A549 (cell line): ENCODE results near the gene DLG2. TPM values are rescaled to one million over a fixed set of nuclear protein-coding genes. Genes with fewer than 3 reads are reported as not detected.

ENCODE experiments used
- ATAC-seq, 2 experiments: fragments of 200-7000 bp in 1 of 2; fragments of >200 bp in 1 of 2; cut with Nextera tagmentation in 1 of 2; cut with Tn5 transposase in 1 of 2; 3 replicates each; pipeline versions ENCODE4 v1.8.0 to v1.9.1; 2018 to 2020; ENCODE audit warnings: mild to moderate bottlenecking in 1 of 2, moderate library complexity in 1 of 2
- CTCF ChIA-PET: fragments of 300-600 bp; sonication (Branson Sonifier 250); formaldehyde crosslinking; extraction: SDS; loops from one replicate; lab custom pipeline; 2021; ENCODE audit warnings: antibody characterized with exemption, inconsistent platforms; lab: Yijun Ruan, JAX
- POLR2A ChIA-PET: fragments of 350-600 bp; formaldehyde crosslinking; extraction: SDS; loops from one replicate; lab custom pipeline; 2021; ENCODE audit warnings: antibody characterized with exemption, inconsistent platforms; lab: Yijun Ruan, JAX
- DNase-seq, 2 experiments: peaks; one replicate each; pipeline versions ENCODE4 v3.0.0 to v3.0.0-alpha.2; 2011 to 2016; ENCODE audit warnings: low read depth in 1 of 2, low spot score in 1 of 2
- FAIRE-seq: peaks from 2 replicates; lab custom pipeline; 2011; peaks lifted over from hg19 to GRCh38; lab: Jason Lieb, UNC
- H3K27ac ChIP-seq, 2 experiments: fragments of >200 bp; sonication (Bioruptor Twin); formaldehyde crosslinking; 3 replicates each; pipeline ENCODE4 v1.5.1; 2016 to 2017
- H3K4me1 ChIP-seq: fragments of >200 bp; sonication (Bioruptor Twin); formaldehyde crosslinking; 3 replicates; pipeline ENCODE4 v1.6.1; 2016
- H3K4me2 ChIP-seq: fragments of >200 bp; sonication (Bioruptor Twin); formaldehyde crosslinking; 3 replicates; pipeline ENCODE4 v1.6.1; 2016
- H3K4me3 ChIP-seq: fragments of >200 bp; sonication (Bioruptor Twin); formaldehyde crosslinking; 3 replicates; pipeline ENCODE4 v1.5.1; 2016
- H3K9me3 ChIP-seq: fragments of >200 bp; sonication (Bioruptor Twin); formaldehyde crosslinking; 3 replicates; pipeline ENCODE4 v1.6.1; 2016
- BHLHE40 ChIP-seq: IDR thresholded peaks from 2 replicates; pipeline ENCODE4 v1.6.1; 2012; ENCODE audit warnings: low read depth, low read length, inconsistent platforms
- CBX8 ChIP-seq: fragments of 200-600 bp; sonication (generic); IDR thresholded peaks from 2 replicates; pipeline ENCODE4 v1.6.1; 2016
- CEBPB ChIP-seq, 2 experiments: fragments of >200 bp in 1 of 2; sonication (Bioruptor Twin) in 1 of 2; formaldehyde crosslinking in 1 of 2; IDR thresholded peaks; 2 replicates each; pipeline ENCODE4 v1.6.1; 2012 to 2016
- CHD2 ChIP-seq: fragments of 150-350 bp; IDR thresholded peaks from 2 replicates; pipeline ENCODE4 v1.6.1; 2014; ENCODE audit warnings: low read length; ENCODE audit not compliant: partially characterized antibody
- CHD4 ChIP-seq: fragments of 200-600 bp; sonication (generic); IDR thresholded peaks from 2 replicates; pipeline ENCODE4 v1.6.1; 2016; ENCODE audit warnings: antibody characterized with exemption, mild to moderate bottlenecking, borderline replicate concordance
- EP300 ChIP-seq, 2 experiments: fragments of >200 bp; sonication (Bioruptor Twin); formaldehyde crosslinking; IDR thresholded peaks; 2 replicates in 1 of 2; 3 replicates in 1 of 2; pipeline ENCODE4 v1.6.1; 2016 to 2017
- GATA3 ChIP-seq: IDR thresholded peaks from 2 replicates; pipeline ENCODE4 v1.6.1; 2012; ENCODE audit warnings: borderline replicate concordance
- JUN ChIP-seq, 2 experiments: fragments of >200 bp; sonication (Bioruptor Twin); formaldehyde crosslinking; IDR thresholded peaks; 2 replicates in 1 of 2; 3 replicates in 1 of 2; pipeline ENCODE4 v1.6.1; 2016 to 2017
- KDM1A ChIP-seq: fragments of 200-600 bp; sonication (generic); IDR thresholded peaks from 2 replicates; pipeline ENCODE4 v1.6.1; 2016; ENCODE audit warnings: low read depth, mild to moderate bottlenecking
- MAFK ChIP-seq: fragments of 450-650 bp; IDR thresholded peaks from 2 replicates; pipeline ENCODE4 v1.6.1; 2014; ENCODE audit not compliant: partially characterized antibody
- MAZ ChIP-seq: fragments of 150-350 bp; IDR thresholded peaks from 2 replicates; pipeline ENCODE4 v1.6.1; 2014; ENCODE audit warnings: antibody characterized with exemption, low read depth, low read length, borderline replicate concordance
- MYC ChIP-seq: IDR thresholded peaks from 2 replicates; pipeline ENCODE4 v1.6.1; 2012; ENCODE audit warnings: mild to moderate bottlenecking, inconsistent platforms, low read length, improper control_type of control experiment, borderline replicate concordance
- NFE2L2 ChIP-seq: fragments of 150-350 bp; conservative IDR thresholded peaks from 2 replicates; pipeline ENCODE4 v1.6.1; 2014; ENCODE audit warnings: low read length
- PHF8 ChIP-seq: fragments of 200-600 bp; sonication (generic); IDR thresholded peaks from 2 replicates; pipeline ENCODE4 v1.6.1; 2016; ENCODE audit warnings: low read depth, mild to moderate bottlenecking, antibody characterized with exemption, moderate library complexity, borderline replicate concordance
- RAD21 ChIP-seq, 2 experiments: fragments of >200 bp in 1 of 2; sonication (Bioruptor Twin) in 1 of 2; formaldehyde crosslinking in 1 of 2; IDR thresholded peaks in 1 of 2; conservative IDR thresholded peaks in 1 of 2; 2 replicates in 1 of 2; 3 replicates in 1 of 2; pipeline ENCODE4 v1.6.1; 2012 to 2018; ENCODE audit warnings: inconsistent platforms in 1 of 2
- RNF2 ChIP-seq: fragments of 200-600 bp; sonication (generic); IDR thresholded peaks from 2 replicates; pipeline ENCODE4 v1.6.1; 2016; ENCODE audit warnings: low read depth, mild to moderate bottlenecking, antibody characterized with exemption, moderate library complexity, borderline replicate concordance
- SREBF2 ChIP-seq: fragments of 450-650 bp; IDR thresholded peaks from 2 replicates; pipeline ENCODE4 v1.6.1; 2014; ENCODE audit warnings: mild to moderate bottlenecking, moderate library complexity
- TP53 ChIP-seq: fragments of 250-450 bp; sonication (Bioruptor Pico); IDR thresholded peaks from 2 replicates; pipeline ENCODE4 v1.5.0; 2021; ENCODE audit warnings: mild to moderate bottlenecking, moderate library complexity
- WGBS: methylation state at CpG from one replicate; pipeline ENCODE4 v1.1.6; 2017; ENCODE audit errors: missing lambda C conversion rate; 5-methylcytosine and 5-hydroxymethylcytosine counted together
- polyA plus RNA-seq, 4 experiments: library from polyadenylated mRNA; depleted of rRNA in 3 of 4; stranded (reverse); fragments of >200 nt; fragmentation: RNase III in 1 of 4; extraction: RNeasy Plus Mini Kit Qiagen cat#74134 plus additional on column Dnase treatment in 1 of 4; gene quantifications; 2 replicates in 3 of 4; 3 replicates in 1 of 4; pipeline ENCODE4 v1.2.3, GENCODE V29; 2011 to 2017
- TF ChIP-seq, protein P1 (sequence below): fragments of 150-350 bp; IDR thresholded peaks from 2 replicates; pipeline ENCODE4 v1.6.1; 2014; ENCODE audit warnings: low read depth, mild to moderate bottlenecking, low read length
- TF ChIP-seq, protein P2 (sequence below): IDR thresholded peaks from 2 replicates; pipeline ENCODE4 v1.6.1; 2012; ENCODE audit warnings: low read depth, borderline replicate concordance
- TF ChIP-seq, protein P3 (sequence below): IDR thresholded peaks from 2 replicates; pipeline ENCODE4 v1.6.1; 2012
- TF ChIP-seq, protein P4 (sequence below): fragments of 250-450 bp; sonication (Bioruptor Pico); IDR thresholded peaks from 2 replicates; pipeline ENCODE4 v1.5.0; 2020; ENCODE audit warnings: low read depth, mild to moderate bottlenecking, moderate library complexity
- TF ChIP-seq, protein P5 (sequence below): fragments of >200 bp; sonication (Bioruptor Twin); formaldehyde crosslinking; IDR thresholded peaks from 2 replicates; pipeline ENCODE4 v1.6.1; 2016

DLG2 gene
- polyA plus RNA-seq, 2 of the 4 experiments (the other 2 are of a cell fraction) = 0.26 to 0.79 TPM

DNA sequence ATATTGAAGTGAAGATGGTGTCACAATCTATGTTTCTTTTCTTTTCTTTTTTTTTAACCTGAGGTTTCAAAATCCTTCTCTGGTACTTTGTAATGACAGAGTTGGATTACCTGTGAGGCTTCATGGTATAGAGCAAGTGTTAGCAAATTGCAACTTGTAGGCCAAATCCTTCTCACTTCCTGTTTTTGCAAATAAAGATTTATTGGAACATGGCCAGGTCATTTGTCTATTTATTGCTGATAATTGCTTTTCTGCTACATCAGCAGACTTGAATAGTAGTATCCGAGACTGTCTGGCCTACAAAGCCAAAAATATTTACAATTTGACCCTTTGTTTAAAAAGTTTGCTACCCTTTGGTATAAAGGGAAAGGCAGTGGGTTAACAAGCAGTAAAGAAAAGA, 1281.5 kb downstream of the DLG2 start:
- Histone ChIP-seq H3K27ac (no peak overlapping the region), H3K4me1 (no peaks in the 10 kb centered on the region), H3K9me3 (no peaks in the 10 kb centered on the region), H3K4me3 (no peak overlapping the region)
- no peak for FAIRE-seq
- WGBS = 0% methylated on average over 1 of the region's 1 CpG
- CTCF ChIA-PET = no interaction called here
- POLR2A ChIA-PET = no interaction called here
- peak; percentile 65 for TF ChIP-seq MAFK
- TF ChIP-seq MAZ = no peak
- TF ChIP-seq, all 56 proteins: peak for 1
- no peak for DNase-seq
- H3K4me2 ChIP-seq = no peak overlapping the region
- no peak for ATAC-seq

DNA sequence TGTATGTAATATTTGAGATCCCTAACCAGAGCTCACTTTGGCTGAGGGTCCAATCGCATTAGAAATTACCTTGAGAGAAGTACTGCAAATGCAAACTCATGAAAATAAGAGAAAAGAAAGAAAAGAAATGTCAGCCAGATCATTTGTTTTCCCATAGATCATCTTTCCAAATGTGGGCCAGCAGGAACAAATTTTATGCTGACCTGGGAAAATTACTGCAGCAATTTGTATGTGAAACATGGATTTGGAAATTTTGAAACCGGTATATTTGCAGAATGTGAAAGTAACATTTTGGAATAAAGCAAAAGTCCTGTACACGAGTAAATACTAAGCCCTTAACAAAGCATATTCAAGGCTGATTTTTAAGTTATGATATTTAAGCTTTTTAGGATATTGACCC, 1282.1 kb downstream of the DLG2 start:
- FAIRE-seq (no peak), ATAC-seq (no peak), DNase-seq (no peak)
- H3K4me1 ChIP-seq = no peaks in the 10 kb centered on the region
- H3K9me3 ChIP-seq = no peaks in the 10 kb centered on the region
- H3K4me3 ChIP-seq = no peak overlapping the region
- TF ChIP-seq MAFK = peak; percentile 66
- TF ChIP-seq, protein P1, sequence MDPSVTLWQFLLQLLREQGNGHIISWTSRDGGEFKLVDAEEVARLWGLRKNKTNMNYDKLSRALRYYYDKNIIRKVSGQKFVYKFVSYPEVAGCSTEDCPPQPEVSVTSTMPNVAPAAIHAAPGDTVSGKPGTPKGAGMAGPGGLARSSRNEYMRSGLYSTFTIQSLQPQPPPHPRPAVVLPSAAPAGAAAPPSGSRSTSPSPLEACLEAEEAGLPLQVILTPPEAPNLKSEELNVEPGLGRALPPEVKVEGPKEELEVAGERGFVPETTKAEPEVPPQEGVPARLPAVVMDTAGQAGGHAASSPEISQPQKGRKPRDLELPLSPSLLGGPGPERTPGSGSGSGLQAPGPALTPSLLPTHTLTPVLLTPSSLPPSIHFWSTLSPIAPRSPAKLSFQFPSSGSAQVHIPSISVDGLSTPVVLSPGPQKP = no peak
- H3K27ac ChIP-seq = no peak overlapping the region
- H3K4me2 ChIP-seq = no peak overlapping the region
- ChIA-PET CTCF (no interaction called here), POLR2A (no interaction called here)
- WGBS = 16% methylated on average over 3 of the region's 3 CpGs

DNA sequence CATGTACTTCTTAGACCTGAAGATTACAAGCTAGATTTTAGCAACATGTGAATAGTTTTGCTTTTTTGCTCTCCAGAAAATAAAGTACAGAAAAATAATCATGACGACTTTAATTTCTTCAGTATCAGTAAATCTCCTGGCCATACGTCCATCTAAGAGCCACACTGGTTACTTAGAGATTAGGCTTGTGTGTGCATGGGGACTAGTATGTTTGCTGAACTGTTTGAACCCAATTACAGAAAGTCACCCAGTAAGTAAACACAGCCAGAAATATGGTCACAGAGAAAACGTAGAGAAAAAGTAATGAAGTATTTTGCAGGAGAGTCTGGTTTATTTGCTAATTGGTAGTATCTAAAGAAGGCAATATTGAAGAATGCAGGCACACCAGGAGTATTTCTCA, 1287.3 kb downstream of the DLG2 start:
- no peak for TF ChIP-seq CBX8
- TF ChIP-seq SREBF2 = no peak
- no peak for TF ChIP-seq CHD4
- TF ChIP-seq, protein P2, sequence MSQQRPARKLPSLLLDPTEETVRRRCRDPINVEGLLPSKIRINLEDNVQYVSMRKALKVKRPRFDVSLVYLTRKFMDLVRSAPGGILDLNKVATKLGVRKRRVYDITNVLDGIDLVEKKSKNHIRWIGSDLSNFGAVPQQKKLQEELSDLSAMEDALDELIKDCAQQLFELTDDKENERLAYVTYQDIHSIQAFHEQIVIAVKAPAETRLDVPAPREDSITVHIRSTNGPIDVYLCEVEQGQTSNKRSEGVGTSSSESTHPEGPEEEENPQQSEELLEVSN = no peak
- TF ChIP-seq, protein P3, sequence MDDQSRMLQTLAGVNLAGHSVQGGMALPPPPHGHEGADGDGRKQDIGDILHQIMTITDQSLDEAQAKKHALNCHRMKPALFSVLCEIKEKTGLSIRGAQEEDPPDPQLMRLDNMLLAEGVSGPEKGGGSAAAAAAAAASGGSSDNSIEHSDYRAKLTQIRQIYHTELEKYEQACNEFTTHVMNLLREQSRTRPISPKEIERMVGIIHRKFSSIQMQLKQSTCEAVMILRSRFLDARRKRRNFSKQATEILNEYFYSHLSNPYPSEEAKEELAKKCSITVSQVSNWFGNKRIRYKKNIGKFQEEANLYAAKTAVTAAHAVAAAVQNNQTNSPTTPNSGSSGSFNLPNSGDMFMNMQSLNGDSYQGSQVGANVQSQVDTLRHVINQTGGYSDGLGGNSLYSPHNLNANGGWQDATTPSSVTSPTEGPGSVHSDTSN = no peak
- TF ChIP-seq MAZ = no peak
- no peak for TF ChIP-seq MAFK
- TF ChIP-seq CEBPB (IDR thresholded peaks at IDR 0.05) = no peak
- TF ChIP-seq MYC = no peak
- no peak for TF ChIP-seq KDM1A
- no peak for TF ChIP-seq JUN (IDR thresholded peaks at IDR 0.05)
- no peak for TF ChIP-seq TP53 (CRISPR knock-in tag)
- TF ChIP-seq, protein P4, sequence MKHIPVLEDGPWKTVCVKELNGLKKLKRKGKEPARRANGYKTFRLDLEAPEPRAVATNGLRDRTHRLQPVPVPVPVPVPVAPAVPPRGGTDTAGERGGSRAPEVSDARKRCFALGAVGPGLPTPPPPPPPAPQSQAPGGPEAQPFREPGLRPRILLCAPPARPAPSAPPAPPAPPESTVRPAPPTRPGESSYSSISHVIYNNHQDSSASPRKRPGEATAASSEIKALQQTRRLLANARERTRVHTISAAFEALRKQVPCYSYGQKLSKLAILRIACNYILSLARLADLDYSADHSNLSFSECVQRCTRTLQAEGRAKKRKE (CRISPR knock-in tag) = no peak
- TF ChIP-seq RAD21 (conservative IDR thresholded peaks at IDR 0.05 in 1 of 2, IDR thresholded peaks at IDR 0.05 in 1 of 2) = no peak
- TF ChIP-seq NFE2L2 = no peak
- TF ChIP-seq RNF2 = no peak
- Histone ChIP-seq H3K9me3 (no peaks in the 10 kb centered on the region), H3K27ac (no peak overlapping the region), H3K4me1 (no peaks in the 10 kb centered on the region), H3K4me3 (no peak overlapping the region), H3K4me2 (no peak overlapping the region)
- 1% methylated on average over 3 of the region's 3 CpGs for WGBS
- ChIA-PET CTCF (no interaction called here), POLR2A (no interaction called here)
- no peak for ATAC-seq
- no peak for FAIRE-seq
- DNase-seq = no peak

DNA sequence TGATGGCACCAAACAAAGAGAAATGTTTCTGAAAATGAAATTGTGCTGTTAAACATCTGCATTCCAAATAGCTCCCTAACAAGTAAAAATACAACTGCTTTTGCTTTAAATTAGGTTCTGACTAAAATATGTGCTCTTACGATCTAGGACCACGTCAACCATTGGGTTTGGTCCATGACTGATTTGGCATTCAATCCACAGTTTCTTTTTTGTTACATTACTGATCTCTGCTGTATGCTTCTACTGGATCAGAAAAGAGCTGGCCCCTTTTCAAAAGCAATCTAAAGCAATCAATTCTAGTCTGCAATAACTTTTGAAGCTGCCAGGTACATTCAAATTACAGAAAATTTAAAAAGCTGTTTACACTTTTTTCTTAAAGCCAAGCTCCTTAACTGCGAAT, 1293.9 kb downstream of the DLG2 start:
- Histone ChIP-seq H3K9me3 (no peaks in the 10 kb centered on the region), H3K4me2 (no peak overlapping the region), H3K4me1 (no peaks in the 10 kb centered on the region), H3K4me3 (no peak overlapping the region), H3K27ac (no peak overlapping the region)
- ChIA-PET CTCF (no interaction called here), POLR2A (no interaction called here)
- ATAC-seq = no peak
- 11% methylated on average over 3 of the region's 3 CpGs for WGBS
- no peak for DNase-seq
- FAIRE-seq = no peak
- TF ChIP-seq TP53 (CRISPR knock-in tag) = no peak
- TF ChIP-seq, protein P5, sequence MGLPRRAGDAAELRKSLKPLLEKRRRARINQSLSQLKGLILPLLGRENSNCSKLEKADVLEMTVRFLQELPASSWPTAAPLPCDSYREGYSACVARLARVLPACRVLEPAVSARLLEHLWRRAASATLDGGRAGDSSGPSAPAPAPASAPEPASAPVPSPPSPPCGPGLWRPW = no peak
- TF ChIP-seq, protein P4 (CRISPR knock-in tag) = no peak
- TF ChIP-seq, protein P1 = no peak
- TF ChIP-seq PHF8 = no peak
- TF ChIP-seq BHLHE40 = no peak
- TF ChIP-seq, protein P3 = no peak
- no peak for TF ChIP-seq CHD2
- TF ChIP-seq EP300 (IDR thresholded peaks at IDR 0.05) = no peak
- no peak for TF ChIP-seq NFE2L2
- no peak for TF ChIP-seq GATA3
